ENCODE measurements around the gene C19orf47. TPM values are rescaled to one million over a fixed set of nuclear protein-coding genes. Genes with fewer than 3 reads are reported as not detected.

The C19orf47 gene
- total RNA-seq, 1 donor from 2014 or later, result 25.8 TPM

DNA sequence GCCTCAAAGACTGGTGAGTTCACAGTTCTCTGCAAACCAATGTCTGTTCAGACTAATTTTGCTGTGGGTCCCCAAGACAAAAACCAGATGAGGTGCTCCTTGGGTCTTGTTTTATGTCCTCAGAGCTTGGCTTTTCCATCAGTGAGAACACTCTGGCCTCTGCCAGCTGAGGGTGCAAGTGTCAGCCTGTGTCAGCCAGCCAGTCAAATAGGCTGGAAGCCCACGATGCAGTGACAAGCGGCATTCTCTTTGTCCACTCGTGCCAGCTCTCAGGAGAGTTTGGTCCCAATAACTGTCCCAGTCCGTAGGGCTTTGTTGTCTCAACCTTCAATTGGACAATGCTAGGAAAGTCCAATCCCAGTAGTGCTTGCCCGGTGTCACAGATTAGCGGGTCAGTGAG lies 53.6 kb downstream of the C19orf47 start:
- no peak overlapping the region for H3K4me3 Mint-ChIP-seq (ENCODE audit: unreplicated experiment)
- TF ChIP-seq, protein P1, sequence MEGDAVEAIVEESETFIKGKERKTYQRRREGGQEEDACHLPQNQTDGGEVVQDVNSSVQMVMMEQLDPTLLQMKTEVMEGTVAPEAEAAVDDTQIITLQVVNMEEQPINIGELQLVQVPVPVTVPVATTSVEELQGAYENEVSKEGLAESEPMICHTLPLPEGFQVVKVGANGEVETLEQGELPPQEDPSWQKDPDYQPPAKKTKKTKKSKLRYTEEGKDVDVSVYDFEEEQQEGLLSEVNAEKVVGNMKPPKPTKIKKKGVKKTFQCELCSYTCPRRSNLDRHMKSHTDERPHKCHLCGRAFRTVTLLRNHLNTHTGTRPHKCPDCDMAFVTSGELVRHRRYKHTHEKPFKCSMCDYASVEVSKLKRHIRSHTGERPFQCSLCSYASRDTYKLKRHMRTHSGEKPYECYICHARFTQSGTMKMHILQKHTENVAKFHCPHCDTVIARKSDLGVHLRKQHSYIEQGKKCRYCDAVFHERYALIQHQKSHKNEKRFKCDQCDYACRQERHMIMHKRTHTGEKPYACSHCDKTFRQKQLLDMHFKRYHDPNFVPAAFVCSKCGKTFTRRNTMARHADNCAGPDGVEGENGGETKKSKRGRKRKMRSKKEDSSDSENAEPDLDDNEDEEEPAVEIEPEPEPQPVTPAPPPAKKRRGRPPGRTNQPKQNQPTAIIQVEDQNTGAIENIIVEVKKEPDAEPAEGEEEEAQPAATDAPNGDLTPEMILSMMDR (IDR thresholded peaks at IDR 0.05; ENCODE audit: partially characterized antibody, unreplicated experiment), result no peak
- H3K9me3 Mint-ChIP-seq (ENCODE audit: unreplicated experiment), result peaks cover 2% of the 10 kb centered on the region
- H3K27me3 Mint-ChIP-seq (ENCODE audit: unreplicated experiment), result no peaks in the 10 kb centered on the region
- DNase-seq, result no peak
- peaks cover 4% of the 10 kb centered on the region for H3K36me3 Mint-ChIP-seq (ENCODE audit: unreplicated experiment)
- H3K27ac Mint-ChIP-seq (ENCODE audit: unreplicated experiment), result no peak overlapping the region
- no peaks in the 10 kb centered on the region for H3K4me1 Mint-ChIP-seq (ENCODE audit: low read depth, unreplicated experiment)

DNA sequence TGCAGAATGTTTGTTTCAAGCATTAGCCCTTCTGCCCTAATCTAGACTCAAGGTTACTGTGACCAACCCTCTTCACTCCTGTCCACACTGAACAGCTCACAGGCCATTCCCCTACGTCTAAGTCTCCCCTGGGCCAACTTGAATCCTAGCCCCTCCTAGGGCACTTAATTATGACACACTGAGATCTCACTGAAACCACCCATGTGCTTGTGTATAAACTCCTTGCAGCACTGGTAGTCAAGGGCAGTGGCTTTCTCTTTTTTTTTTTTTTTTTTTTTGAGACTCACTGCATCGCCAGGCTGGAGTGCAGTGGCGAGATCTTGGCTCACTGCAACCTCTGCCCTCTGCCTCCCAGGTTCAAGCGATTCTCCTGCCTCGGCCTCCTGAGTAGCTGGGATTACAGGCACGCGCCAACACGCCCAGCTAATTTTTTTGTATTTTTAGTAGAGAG lies 61.2 kb downstream of the C19orf47 start:
- peak overlapping the region; percentile 97 for H3K27ac Mint-ChIP-seq (ENCODE audit: unreplicated experiment)
- H3K4me3 Mint-ChIP-seq (ENCODE audit: unreplicated experiment), result peak overlapping the region; percentile 41
- TF ChIP-seq, protein P1 (IDR thresholded peaks at IDR 0.05; ENCODE audit: partially characterized antibody, unreplicated experiment), result no peak
- peaks cover 4% of the 10 kb centered on the region for H3K36me3 Mint-ChIP-seq (ENCODE audit: unreplicated experiment)
- peaks cover 15% of the 10 kb centered on the region for H3K9me3 Mint-ChIP-seq (ENCODE audit: unreplicated experiment)
- H3K27me3 Mint-ChIP-seq (ENCODE audit: unreplicated experiment), result peaks cover 14% of the 10 kb centered on the region
- peaks cover 21% of the 10 kb centered on the region for H3K4me1 Mint-ChIP-seq (ENCODE audit: low read depth, unreplicated experiment)
- DNase-seq, result no peak

DNA sequence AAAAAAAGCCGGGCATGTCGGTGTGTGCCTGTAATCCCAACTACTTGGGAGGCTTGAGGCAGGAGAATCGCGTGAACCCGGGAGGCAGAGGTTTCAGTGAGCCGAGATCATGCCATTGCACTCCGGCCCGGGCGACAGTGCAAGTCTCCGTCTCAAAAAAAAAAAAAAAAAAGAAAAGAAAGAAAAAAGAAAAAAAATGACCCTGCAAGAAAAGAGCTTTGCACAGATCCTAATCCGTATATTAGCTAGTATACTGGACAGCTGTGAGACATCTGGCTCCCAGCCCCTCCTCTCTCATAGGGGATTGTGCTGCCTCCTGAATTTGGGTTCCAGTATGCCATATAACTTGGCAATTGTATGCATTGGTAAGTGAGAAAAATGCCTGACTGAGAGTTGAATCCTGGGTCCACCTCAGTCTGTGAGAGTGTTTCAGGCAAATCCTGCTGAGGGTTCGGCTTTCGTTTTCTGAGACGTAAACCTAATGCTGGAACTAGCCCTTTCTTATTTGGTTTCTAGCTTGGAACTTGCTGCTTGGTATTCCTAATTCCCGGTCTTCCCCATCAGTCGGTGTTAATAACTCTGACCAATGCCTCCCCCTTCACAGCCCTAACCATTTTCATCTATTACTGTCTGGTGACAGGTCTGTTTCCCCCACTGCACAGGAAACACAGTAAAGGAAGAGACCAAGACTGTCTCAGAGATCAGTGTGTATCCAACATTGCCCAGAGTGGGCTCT lies 61.8 kb downstream of the C19orf47 start:
- H3K36me3 Mint-ChIP-seq (ENCODE audit: unreplicated experiment), result no peaks in the 10 kb centered on the region
- H3K27ac Mint-ChIP-seq (ENCODE audit: unreplicated experiment), result peak overlapping the region; percentile 97
- peak overlapping the region; percentile 89 for H3K4me3 Mint-ChIP-seq (ENCODE audit: unreplicated experiment)
- TF ChIP-seq, protein P1 (IDR thresholded peaks at IDR 0.05; ENCODE audit: partially characterized antibody, unreplicated experiment), result no peak
- no peak for DNase-seq
- H3K4me1 Mint-ChIP-seq (ENCODE audit: low read depth, unreplicated experiment), result peaks cover 21% of the 10 kb centered on the region
- H3K9me3 Mint-ChIP-seq (ENCODE audit: unreplicated experiment), result peaks cover 15% of the 10 kb centered on the region
- H3K27me3 Mint-ChIP-seq (ENCODE audit: unreplicated experiment), result peaks cover 14% of the 10 kb centered on the region

DNA sequence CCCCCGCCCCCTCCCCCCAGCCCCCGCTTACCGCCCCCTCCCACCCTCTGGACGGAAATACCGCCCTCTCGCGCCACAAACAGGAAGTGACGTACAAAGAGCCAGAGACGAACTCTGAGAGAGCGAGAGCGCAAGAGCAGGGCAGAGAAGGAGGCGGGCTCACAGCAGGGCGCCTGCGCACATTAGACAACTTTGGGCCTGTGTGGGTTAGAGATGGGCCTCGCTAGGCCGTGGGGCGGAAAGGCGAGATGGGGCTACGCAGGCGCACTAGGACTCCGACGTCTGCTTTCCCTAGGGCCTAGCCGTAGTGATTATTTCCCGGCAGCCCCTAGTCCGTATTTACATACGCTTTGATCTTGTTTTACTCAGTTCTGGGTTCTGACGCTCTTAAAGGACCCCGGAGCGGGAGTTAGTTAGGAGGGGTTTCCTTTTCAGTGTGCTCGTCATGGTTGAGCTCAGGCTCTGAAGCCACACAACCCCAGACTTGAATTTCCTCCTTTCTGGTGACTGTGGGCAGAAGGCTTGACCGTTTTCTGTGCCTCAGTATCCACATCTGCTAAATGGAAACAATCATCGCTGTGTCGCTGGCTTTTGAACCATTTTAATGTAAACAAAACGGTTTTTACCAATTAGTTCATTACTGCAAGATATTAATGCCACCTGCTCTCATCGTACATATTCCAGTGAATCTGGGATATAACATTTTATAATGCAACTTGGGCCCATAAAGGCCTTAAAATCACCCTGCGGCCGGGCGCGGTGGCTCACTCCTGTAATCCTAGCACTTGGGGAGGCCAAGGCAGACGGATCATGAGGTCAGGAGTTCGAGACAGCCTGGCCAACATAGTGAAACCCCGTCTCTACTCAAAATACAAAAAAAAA lies 62.6 kb downstream of the C19orf47 start:
- peak; percentile 98 for DNase-seq
- Mint-ChIP-seq H3K36me3 (ENCODE audit: unreplicated experiment) (no peaks in the 10 kb centered on the region), H3K27ac (ENCODE audit: unreplicated experiment) (peak overlapping the region; percentile 97), H3K4me1 (ENCODE audit: low read depth, unreplicated experiment) (peaks cover 24% of the 10 kb centered on the region), H3K9me3 (ENCODE audit: unreplicated experiment) (peaks cover 17% of the 10 kb centered on the region), H3K27me3 (ENCODE audit: unreplicated experiment) (peaks cover 14% of the 10 kb centered on the region), H3K4me3 (ENCODE audit: unreplicated experiment) (peak overlapping the region; percentile 89)
- TF ChIP-seq, protein P1 (IDR thresholded peaks at IDR 0.05; ENCODE audit: partially characterized antibody, unreplicated experiment), result peak; percentile 8
